Ishikawa (cell line): ENCODE data around the gene RABGAP1L.
A peak's percentile ranks its signal among the peaks of the same experiment; 100 is the strongest.

Experiments used
- CEBPB ChIP-seq: IDR thresholded peaks from 2 replicates; pipeline ENCODE4 v1.6.1; 2012
- CREB1 ChIP-seq: IDR thresholded peaks from 2 replicates; pipeline ENCODE4 v1.6.1; 2012; ENCODE audit warnings: low read depth
- EGR1 ChIP-seq: IDR thresholded peaks from 2 replicates; pipeline ENCODE4 v1.6.1; 2012
- EP300 ChIP-seq: IDR thresholded peaks from 2 replicates; pipeline ENCODE4 v1.6.1; 2012; ENCODE audit warnings: borderline replicate concordance
- FOXM1 ChIP-seq: IDR thresholded peaks from 2 replicates; pipeline ENCODE4 v1.6.1; 2012; ENCODE audit warnings: low read depth, borderline replicate concordance
- RAD21 ChIP-seq: IDR thresholded peaks from 2 replicates; pipeline ENCODE4 v1.6.1; 2012; ENCODE audit warnings: low read depth
- TAF1 ChIP-seq: IDR thresholded peaks from 2 replicates; pipeline ENCODE4 v1.6.1; 2012; ENCODE audit warnings: low read depth, mild to moderate bottlenecking
- TCF12 ChIP-seq: IDR thresholded peaks from 2 replicates; pipeline ENCODE4 v1.6.1; 2012; ENCODE audit warnings: low read depth
- YY1 ChIP-seq: IDR thresholded peaks from 2 replicates; pipeline ENCODE4 v1.6.1; 2012; ENCODE audit warnings: low read depth
- TF ChIP-seq, protein P1 (sequence below): IDR thresholded peaks from 2 replicates; pipeline ENCODE4 v1.6.1; 2012; ENCODE audit warnings: low read depth, mild to moderate bottlenecking
- TF ChIP-seq, protein P2 (sequence below): IDR thresholded peaks from 2 replicates; pipeline ENCODE4 v1.6.1; 2012
- TF ChIP-seq, protein P3 (sequence below): IDR thresholded peaks from 2 replicates; pipeline ENCODE4 v1.6.1; 2012

DNA sequence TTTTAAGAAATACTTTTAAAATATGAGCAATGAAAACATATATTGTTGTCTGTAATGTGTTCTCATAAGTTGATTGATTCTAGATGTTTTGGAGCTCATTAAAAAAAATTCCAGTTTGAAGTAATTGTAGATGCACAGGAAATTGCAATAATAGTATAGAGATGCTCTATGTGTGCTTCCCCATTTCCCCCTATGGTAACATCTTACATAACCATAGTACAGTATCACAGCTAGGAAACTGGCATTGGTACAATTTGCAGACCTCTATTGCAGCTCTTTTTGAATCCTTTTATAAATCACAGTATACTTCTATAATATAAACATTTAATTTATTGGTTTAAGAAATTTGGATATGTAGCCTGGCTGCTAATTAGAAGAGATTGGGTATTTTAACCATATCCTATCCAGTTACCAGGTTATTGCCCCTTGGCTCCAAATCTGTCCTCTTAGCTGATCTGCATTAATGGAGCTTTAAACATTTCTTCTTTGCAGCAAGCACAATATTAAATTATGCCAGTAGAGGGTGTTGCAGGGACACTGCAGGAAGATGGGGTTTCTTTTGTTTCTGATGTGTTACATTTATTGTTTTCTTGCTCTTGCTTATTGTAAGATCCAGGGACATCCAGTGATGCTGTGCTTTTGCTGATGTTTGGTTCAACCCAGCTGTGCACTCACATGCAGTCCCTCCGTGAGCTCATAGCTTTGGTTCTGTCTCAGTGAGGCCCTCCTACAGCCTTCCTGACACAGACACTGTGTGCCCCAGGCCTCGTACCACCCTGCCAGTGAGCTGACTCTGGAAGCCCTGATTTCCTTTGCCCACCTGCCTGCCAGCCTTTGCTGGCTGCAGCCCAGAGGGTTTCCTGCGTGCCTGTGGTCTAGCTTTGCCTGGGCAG lies 103.3 kb downstream of the RABGAP1L start:
- TF ChIP-seq CEBPB (no peak), EP300 (no peak), YY1 (no peak), FOXM1 (no peak), TAF1 (no peak), EGR1 (no peak), RAD21 (peak; percentile 78), TCF12 (no peak), CREB1 (no peak)
- TF ChIP-seq, protein P1, sequence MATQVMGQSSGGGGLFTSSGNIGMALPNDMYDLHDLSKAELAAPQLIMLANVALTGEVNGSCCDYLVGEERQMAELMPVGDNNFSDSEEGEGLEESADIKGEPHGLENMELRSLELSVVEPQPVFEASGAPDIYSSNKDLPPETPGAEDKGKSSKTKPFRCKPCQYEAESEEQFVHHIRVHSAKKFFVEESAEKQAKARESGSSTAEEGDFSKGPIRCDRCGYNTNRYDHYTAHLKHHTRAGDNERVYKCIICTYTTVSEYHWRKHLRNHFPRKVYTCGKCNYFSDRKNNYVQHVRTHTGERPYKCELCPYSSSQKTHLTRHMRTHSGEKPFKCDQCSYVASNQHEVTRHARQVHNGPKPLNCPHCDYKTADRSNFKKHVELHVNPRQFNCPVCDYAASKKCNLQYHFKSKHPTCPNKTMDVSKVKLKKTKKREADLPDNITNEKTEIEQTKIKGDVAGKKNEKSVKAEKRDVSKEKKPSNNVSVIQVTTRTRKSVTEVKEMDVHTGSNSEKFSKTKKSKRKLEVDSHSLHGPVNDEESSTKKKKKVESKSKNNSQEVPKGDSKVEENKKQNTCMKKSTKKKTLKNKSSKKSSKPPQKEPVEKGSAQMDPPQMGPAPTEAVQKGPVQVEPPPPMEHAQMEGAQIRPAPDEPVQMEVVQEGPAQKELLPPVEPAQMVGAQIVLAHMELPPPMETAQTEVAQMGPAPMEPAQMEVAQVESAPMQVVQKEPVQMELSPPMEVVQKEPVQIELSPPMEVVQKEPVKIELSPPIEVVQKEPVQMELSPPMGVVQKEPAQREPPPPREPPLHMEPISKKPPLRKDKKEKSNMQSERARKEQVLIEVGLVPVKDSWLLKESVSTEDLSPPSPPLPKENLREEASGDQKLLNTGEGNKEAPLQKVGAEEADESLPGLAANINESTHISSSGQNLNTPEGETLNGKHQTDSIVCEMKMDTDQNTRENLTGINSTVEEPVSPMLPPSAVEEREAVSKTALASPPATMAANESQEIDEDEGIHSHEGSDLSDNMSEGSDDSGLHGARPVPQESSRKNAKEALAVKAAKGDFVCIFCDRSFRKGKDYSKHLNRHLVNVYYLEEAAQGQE = no peak
- TF ChIP-seq, protein P2, sequence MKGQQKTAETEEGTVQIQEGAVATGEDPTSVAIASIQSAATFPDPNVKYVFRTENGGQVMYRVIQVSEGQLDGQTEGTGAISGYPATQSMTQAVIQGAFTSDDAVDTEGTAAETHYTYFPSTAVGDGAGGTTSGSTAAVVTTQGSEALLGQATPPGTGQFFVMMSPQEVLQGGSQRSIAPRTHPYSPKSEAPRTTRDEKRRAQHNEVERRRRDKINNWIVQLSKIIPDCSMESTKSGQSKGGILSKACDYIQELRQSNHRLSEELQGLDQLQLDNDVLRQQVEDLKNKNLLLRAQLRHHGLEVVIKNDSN = no peak
- TF ChIP-seq, protein P3, sequence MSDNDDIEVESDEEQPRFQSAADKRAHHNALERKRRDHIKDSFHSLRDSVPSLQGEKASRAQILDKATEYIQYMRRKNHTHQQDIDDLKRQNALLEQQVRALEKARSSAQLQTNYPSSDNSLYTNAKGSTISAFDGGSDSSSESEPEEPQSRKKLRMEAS = no peak
